HG03159 (cell line): ENCODE measurements around the gene VPS37C.

Experiments
- ATAC-seq: cut with Tn5 transposase; IDR thresholded peaks from one replicate; pipeline ENCODE4 v1.9.1; 2021; ENCODE audit warnings: mild to moderate bottlenecking, moderate library complexity; ENCODE audit not compliant: unreplicated experiment

Gene VPS37C

DNA sequence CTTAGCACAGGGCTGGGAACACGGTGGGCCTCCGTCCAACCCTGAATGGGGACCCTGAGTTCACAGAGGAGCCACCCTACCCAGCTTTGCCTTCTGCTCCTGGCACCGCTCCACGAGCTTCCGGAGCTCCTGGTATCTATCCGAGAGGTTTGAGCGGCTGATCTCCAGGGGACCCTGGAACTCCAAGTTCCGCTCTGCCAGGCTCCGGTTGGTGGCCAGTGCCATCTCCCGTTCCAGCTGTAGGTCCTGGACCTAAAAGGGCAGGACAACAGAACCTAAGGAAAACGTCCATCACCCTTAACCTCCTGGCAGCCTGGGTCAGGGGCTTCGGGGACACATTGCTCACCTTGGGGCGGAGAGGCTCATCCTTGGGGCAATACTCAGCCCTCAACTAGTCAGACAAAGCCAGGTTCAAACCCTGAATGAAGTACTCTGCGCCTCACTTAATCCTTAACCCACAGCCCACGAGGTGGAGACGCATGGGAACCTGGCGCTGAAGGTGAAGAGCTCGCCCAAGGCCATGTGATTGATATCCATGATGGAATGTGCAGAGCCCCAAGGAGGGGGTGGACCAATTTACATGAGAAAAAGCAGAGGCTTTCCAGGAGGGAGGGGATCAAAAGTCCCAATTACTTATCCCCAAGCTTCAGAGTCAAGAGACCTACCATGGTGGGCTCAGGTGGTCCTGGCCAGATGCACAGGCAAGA, 27.1 kb downstream of the VPS37C start:
- ATAC-seq, result no peak

DNA sequence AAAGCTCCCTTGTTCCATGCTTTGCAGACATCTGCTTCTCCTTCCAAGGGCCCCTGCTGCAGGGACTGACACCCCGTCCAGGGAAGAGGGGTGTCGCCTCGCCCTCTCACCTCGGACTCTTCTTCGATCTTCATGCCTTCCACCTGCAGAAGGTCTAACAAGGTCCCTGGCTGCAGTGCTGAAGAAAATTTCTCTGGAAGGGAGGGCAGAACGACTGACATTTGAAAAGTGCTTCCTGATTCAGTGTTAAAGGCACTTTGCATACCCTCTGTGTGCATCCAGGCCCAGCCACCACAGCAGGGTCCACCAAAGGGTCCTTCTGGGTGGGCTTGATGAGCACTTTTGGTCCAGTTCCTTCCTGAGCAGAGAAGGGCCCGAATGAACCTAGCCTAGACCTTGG, 28.1 kb downstream of the VPS37C start:
- no peak for ATAC-seq

DNA sequence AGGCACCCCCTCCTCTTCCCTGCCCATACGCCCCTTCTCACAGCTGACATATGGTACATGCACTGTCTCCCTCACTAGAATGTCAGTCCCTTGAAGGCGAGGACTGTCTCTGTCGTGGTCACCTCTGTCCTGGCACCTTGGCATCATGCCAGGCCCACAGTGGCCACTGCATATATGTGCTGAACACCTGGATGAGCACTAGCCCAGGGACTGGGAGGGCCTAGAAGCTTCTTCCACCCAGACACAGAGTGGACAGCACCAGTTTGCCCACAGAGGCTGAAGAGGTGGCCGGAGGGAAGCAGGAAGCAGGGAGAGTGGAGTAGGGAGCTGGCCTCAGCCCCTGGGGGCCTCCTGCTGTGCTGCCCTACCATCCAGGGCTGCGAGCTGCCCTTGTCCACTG, 28.6 kb downstream of the VPS37C start:
- ATAC-seq, result no peak

DNA sequence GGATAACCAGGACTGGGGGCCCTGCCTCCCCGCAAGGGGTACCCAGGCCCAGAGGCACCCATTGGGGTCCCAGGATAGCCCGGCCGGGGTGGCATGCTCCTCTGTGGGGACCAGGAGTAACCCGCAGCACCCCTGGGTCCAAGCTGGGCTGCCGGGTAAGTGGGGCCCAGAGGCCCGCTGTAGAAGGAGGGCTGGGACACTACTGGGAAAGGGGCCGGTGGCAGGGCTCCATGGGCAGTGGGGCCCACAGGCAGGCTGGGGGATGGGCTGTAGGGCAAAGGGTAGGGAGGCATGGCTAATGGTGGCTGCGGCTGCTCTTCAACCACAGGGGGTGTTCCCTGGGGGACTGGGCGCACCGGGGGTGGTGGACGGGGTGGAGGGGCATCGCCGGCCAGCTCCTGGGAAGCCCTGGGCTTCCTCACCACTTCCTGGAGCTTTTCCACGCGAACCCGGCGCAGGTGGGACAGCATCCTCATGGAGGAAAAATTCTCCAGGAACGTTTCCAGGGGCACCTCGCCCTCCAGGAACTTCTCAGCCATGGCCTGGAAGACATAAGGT, 29.1 kb downstream of the VPS37C start:
- ATAC-seq, result no peak

DNA sequence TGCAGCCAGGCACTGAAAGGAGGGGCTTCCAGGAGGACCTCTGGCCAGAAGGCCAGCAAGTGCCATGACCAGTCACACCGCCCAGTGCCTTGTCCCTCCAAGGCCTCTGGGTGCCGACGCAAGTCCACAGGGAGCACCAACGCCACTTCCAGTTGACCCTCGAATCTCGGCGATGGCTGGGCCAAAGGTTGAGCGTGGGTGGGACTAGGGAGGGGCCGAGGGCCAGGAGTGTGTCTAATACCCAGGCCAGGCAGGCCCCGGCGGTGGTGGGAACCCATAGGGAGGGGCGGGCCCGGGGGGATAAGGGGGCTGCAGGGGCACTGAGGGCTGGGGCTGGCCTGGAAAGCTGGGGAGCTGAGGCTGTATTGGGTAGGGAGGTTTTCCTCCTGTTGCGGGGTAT, 29.6 kb downstream of the VPS37C start:
- no peak for ATAC-seq

DNA sequence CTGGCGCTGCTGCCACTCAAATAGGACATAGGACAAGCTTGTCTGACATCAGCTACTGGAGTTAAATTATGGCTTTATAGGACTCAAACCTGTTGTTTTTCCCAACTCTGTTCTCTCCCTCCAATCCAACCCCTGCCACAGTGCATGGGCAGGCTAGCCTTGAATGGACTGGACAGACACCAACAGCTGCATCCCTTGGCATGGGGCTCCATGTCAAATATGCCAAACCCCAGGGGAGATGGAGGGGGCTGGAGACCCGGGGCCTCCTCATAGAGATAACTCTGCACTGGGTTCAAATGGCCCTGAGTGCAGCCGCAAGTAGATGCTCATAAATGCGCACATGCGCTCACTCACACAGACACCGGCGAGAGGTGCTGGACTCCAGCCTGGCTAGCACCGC, 30.0 kb downstream of the VPS37C start:
- ATAC-seq, result no peak

DNA sequence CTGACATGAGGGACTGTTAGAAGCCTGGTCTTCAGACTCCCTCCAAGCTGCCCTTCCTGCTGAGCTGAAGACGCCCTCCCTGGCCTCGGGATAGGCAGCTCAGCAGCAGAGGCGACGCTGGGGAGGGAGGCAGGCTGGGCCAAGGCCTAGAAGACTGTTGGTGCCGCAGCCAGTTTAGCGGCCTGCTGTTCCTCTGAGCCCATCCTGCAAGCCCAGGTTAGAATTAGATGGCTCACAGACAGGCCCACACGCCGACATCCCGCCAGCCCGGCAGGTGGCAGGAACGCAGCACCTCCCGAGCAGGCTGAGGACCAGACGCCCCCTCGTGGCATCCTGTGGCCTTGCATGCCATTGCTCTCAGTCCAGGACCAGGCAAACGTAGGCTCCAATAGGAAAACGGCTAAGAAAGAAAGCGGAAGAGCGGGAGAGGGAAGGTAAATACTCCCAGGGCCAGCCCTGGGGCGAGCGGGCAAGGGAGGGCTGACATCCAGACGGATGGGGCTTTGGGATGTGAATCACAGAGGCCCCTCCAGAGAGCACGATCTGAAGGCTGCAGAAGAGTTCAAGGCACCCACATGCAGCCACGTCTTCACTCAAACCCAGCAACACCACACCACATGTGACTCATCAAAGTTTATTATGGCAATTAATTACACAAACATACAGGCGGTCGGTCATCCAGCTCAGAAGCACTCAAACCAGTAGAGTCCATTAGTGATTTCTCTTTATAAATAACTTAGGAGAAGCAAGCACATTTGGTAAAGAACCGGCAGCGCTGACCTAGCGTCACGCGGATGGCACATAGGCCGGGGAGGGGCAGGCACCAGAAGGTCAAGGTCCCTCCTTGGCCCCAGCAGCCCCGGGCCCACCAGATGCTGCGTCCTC, 31.3 kb downstream of the VPS37C start:
- peak; percentile 90 for ATAC-seq

DNA sequence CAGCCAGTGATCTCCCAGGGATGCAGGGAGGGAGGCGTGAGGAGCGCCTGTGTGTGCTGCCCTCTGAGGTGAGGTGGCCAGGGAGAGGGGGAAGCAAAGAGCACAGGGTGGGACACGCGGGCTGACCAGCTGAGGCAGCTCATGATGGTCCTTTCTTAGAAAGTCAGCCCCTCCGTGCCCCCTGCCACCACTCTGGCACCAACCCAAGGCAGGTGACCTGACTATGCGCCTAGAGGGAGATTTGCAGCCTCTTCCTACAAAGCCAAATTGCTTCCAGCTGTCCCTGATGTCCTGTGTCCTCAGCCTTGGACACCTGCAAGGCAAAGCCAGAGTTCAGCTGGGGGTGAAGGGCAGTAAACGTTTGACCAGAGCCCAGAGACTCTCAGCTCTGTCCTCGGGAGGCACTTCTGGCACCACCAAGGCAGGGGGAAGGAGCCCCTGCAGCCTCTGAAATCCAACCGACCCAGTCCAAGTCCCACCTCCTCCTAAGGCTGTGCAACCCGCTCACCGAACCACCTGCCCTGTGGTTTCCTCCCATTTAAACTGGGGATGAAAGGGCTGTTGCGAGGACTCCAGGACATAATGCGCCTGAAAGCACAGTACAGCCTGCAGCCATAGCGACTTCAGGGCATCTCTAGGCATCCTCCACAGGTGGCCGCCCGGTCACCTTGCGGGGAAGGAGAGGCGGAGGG, 32.1 kb downstream of the VPS37C start:
- ATAC-seq, result no peak

DNA sequence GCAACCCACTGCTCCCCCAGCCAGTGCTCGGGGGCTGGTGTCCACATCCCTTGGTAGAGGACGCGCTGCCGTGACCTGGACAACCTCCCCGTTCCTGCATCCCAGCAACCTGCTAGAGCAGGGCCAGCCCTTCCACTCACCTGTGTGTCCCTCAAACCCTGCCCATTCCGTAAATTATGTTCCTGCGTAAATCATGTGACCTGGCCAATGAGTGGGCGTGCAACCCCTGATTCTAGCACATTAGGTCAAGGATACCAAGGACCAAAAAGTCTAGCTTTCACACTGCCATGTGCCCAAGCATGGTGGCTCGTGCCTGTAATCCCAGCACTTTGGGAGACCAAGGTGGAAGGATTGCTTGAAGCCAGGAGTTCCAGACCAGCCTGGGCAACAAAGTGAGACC, 33.2 kb downstream of the VPS37C start:
- ATAC-seq, result no peak

DNA sequence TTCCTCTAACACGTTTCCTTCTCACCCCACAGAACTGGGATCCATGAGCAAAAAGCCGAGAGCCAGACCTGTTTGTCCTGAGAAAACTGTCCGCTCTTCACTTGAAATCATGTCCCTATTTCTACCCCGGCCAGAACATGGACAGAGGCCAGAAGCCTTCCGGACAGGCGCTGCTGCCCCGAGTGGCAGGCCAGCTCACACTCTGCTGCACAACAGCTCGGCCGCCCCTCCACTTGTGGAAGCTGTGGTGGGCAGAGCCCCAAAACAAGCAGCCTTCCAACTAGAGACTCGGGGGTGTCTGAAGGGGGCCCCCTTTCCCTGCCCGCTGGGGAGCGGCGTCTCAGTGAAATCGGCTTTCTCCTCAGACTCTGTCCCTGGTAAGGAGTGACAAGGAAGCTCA, 35.0 kb downstream of the VPS37C start:
- ATAC-seq, result no peak

DNA sequence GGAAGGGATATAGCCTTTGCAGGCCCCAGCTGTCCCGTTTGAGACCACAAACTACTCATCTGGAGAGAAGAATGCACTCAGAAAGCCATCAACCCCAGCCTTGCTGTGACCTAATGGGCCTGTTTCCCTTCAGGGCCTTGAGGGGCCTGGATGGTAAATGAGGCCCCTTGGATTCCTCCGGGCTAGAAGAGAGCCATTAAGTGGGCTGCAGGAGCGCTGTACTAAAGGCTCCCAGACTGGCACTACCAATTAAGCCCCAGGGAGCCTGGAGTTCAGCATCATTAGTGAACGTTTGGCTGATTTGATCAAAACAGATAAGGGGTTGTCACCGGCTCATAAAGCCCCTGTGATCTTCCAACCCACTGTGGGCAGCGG, 35.9 kb downstream of the VPS37C start:
- ATAC-seq, result no peak

DNA sequence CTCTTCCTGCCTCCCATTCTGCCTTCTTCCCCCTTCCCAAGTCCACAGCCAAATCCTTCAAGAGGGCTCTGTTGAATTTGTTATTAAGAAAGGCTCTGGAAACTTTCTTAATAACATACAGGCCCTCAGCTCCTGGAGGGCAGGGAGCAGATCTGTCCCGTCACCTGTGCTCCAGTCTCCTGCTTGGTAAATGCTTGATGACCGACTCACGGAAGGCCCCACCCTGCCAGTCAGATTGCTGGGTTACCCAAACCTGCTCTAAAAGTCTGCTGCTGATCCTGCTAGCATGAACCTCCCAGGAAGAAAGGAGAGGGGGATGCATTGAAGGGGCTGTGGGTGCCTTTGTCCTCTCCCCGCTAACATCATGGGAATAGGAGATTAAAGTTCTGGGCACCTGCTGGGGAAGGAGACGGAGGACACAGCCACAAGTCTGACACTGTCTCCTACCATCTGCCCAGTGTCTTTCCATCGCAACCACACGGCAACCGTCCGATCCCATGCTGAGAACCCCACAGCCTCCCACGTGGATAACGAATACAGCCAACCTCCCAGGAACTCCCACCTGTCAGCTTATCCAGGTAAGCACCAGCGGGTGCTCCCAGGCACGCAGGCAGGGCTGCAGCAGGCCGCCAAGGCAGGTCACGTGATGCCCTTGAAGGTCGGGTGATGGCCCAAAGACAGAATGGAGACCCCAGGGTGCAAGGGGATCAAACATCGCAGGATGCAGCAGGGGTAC, 36.5 kb downstream of the VPS37C start:
- no peak for ATAC-seq

DNA sequence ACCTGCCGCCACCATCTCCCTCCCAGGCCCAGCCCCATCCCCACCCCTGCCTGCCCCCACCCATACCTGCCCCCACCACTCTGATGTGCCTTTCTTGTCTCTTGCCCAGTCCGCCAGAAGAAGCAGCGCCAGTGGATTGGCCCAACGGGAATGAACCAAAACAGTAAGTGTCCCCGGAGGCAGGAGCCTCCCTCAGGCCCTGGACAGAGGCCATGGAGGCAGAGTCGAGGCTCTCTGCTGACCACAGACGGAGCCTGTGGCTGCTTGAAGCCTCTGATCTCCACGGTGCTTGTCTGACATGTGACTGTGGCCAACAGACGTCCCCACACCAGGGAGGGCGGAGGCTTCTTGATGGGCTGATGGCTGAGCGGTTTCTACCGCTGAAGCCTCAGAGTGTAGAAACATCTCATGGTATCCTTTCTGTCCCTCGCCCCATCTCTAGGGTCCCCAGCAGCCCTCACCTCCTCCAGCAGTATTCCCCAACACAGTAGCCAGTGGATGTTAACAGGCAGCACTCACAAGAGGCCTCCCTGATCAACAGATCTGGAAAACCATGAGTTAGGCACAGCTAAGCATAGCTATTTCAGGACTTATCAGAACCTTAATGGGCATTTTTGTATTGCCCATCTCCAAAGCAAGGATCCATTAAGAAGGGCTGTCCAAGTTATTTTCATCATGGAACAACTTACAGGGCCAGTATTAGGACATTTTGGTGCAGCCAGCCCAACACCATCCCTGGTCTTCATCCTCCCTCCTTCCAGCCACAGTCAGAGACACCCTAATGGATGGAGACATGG, 37.3 kb downstream of the VPS37C start:
- no peak for ATAC-seq

DNA sequence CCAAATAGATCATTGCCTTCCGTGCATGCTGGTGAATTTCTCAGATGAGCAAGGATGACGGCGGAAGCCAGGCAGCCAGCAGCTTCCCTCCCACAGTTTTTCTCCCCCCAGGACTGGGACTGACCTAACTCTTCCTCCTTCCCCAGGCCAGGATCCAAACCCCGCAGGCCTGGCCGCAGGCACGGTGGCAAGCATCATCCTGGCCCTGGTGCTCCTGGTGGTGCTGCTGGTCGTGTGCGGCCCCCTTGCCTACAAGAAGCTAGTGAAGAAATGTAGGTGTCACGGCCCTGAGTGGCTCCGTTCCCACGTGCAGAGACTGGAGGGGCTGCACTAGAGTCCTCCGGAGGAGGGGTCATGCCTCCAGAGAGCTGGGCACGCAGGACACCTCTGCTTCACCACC, 38.5 kb downstream of the VPS37C start:
- no peak for ATAC-seq

DNA sequence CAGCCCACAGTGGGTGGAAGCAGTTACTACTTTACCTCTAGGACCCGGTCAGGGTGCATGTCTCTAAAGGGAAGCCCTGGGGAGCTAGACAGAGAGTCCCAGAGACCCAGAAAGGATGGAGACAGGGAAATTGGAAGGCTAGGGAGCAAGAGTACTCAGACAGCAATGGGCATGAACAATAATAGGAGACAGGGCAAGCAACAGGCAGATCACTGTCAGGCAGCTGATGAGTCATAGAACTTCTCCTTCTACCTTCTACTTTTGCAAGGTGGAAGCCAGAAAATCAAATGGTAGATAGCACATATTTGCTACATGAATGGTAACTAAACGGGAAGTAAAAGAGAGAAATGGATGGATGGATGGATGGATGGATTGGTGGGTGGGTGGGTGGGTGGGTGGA, 39.3 kb downstream of the VPS37C start:
- no peak for ATAC-seq

DNA sequence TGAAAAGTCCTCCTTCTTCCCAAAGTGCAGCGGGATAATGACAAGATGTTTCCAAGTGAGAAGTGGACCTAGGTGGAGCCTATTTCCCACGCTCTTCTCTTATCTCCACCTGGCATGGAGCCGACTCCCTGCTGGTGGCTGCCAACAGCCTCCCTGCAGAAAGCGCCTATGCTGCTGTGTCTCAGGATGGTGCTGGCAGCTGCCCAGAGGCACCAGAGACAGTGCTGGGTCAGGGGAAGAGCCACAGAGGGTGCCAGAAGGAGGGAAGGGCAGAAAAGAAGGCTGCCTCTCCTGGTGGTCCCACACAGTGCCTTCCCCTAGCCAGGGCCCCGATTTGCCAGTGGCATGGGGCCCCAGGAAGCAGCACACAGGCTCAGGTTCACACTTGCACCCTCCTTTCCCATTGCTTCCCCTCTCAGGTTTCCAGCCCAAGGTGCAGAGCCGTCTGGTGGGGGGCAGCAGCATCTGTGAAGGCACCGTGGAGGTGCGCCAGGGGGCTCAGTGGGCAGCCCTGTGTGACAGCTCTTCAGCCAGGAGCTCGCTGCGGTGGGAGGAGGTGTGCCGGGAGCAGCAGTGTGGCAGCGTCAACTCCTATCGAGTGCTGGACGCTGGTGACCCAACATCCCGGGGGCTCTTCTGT, 39.9 kb downstream of the VPS37C start:
- no peak for ATAC-seq

DNA sequence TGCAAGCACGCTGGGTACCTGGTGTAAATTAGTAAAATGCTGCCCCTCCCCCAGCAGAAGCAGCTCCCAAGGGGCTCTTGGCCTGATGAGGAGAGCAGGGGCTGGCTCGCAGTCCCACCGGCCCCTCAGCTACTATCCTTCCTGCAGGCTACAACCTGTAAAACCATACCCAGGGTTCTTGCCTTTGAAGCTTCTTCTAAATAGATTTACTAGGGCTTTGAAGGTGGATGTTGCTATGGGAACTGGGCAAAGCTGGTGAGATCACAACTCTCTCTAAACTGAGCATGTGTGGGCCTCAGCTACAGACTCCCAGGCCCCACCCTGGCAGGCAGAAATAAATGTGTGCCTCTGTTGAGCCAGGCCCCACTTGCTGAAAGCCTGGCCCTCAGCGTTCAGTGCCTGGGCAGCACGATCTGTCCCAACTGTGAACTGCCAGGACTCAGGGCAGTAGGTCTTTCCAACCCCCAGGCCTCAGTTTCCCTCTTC, 40.5 kb downstream of the VPS37C start:
- ATAC-seq, result no peak

DNA sequence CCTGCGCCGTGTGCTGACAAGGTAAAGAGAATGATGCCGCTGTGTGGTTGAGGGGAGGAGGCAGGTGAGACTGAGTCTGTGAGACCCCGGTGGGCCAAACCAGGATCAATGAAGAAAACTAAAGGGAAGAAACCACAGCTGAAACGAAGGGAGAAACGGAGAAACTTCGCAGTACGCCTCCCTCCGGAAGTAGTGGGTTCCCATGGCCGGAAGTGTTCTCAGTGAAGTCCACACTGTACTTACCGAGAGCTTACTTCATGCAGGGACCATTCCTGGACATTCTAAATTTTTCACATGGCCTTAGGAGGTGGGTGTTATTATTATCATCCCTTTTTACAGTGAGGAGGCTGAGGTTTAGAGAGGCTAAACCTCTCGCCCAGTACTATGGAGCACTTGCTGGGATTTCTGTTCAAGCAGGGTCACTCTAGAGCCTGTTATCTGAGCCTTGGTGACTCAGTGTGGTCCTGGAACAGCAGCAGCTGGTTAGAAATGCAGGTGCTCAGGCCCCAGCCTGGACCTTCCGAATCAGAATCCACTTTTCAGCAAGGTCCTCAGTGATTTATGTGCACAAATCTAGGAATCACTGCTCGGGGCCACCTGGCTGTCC, 41.0 kb downstream of the VPS37C start:
- no peak for ATAC-seq

DNA sequence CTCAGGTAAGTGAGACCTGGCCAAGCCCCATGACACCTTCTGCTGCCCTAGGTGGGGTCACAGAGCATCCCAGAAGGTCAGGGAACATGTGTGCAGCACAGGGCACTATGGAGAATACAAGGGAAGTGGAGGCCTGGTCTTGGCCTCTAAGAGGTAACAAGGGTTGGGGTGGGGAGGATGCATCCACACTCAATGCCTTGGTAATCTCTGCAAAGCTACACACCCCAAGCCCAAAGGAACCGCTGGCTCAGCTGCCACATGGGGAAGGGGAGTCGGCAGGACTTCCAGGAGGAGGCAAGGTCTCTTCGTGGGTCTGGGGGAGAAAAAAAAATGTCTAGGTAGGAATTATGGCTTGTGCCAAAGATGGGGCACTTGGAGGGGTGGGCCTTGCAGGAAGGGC, 41.7 kb downstream of the VPS37C start:
- no peak for ATAC-seq
